Natural killer cell treated with Interleukin-12 subunit alpha and Interleukin-12 subunit beta and Interleukin-15 and Interleukin-18, amount 100 ng/mL, for 72 hours (primary cell): ENCODE data around the gene WDFY4. TPM values are rescaled to one million over a fixed set of nuclear protein-coding genes. Genes with fewer than 3 reads are reported as not detected.

Source experiments
- ATAC-seq, 2 donors: fragments of 150-1000 bp; cut with Tn5 transposase in 1 of 2; sonication (Bioruptor Pico), chemical (Tn5 transposase) in 1 of 2; 2 replicates each; pipeline ENCODE4 v1.10.0; 2021
- DNase-seq: peaks from one replicate; pipeline ENCODE4 v3.0.0; 2022; ENCODE audit warnings: low spot score
- H3K27ac Mint-ChIP-seq, 2 donors: 1 replicate in 1 of 2; 2 replicates in 1 of 2; pipeline ENCODE4 v1.8.0; 2022; ENCODE audit warnings: mixed read lengths in 2 of 2, mild to moderate bottlenecking in 1 of 2, moderate library complexity in 1 of 2
- H3K27me3 Mint-ChIP-seq, 2 donors: 1 replicate in 1 of 2; 2 replicates in 1 of 2; pipeline ENCODE4 v1.8.0; 2022; ENCODE audit warnings: mixed read lengths in 2 of 2
- H3K36me3 Mint-ChIP-seq: one replicate; pipeline ENCODE4 v1.8.0; 2022; ENCODE audit warnings: mixed read lengths
- H3K4me1 Mint-ChIP-seq, 2 donors: 1 replicate in 1 of 2; 2 replicates in 1 of 2; pipeline ENCODE4 v1.8.0; 2022; ENCODE audit warnings: low read depth in 2 of 2, mixed read lengths in 2 of 2, mild to moderate bottlenecking in 1 of 2
- H3K4me3 Mint-ChIP-seq: one replicate; pipeline ENCODE4 v1.8.0; 2022; ENCODE audit warnings: mixed read lengths
- H3K9me3 Mint-ChIP-seq: 2 replicates; pipeline ENCODE4 v1.8.0; 2022; ENCODE audit warnings: mixed read lengths
- total RNA-seq, 2 donors: library from RNA; stranded (reverse); gene quantifications; one replicate each; pipeline ENCODE4 v1.2.3, GENCODE V29; 2022

Gene WDFY4
- total RNA-seq, 2 donors from 2014 or later, result 2.0 TPM; not detected in 1

GRCh38 chr10:48802611-48803071, 118.0 kb downstream of the WDFY4 start:
- DNase-seq (no peak), ATAC-seq (peak; percentile 68 to 70)
- Mint-ChIP-seq H3K4me1 (peaks cover 24 to 37% of the 10 kb centered on the region in 2 donors), H3K36me3 (peaks cover 11% of the 10 kb centered on the region), H3K27ac (no peak overlapping the region), H3K4me3 (no peak overlapping the region), H3K9me3 (peaks cover 9% of the 10 kb centered on the region), H3K27me3 (peaks cover 0 to 4% of the 10 kb centered on the region in 2 donors)

- ATAC-seq (no peak), DNase-seq (no peak)
- Mint-ChIP-seq H3K4me1 (peaks cover 24 to 37% of the 10 kb centered on the region in 2 donors), H3K36me3 (peaks cover 11% of the 10 kb centered on the region), H3K27me3 (peaks cover 0 to 4% of the 10 kb centered on the region in 2 donors), H3K27ac (no peak overlapping the region), H3K4me3 (no peak overlapping the region), H3K9me3 (peaks cover 9% of the 10 kb centered on the region)
Measured at GRCh38 chr10:48803801-48804584, 119.3 kb downstream of the WDFY4 start.

- no peak for ATAC-seq
- Mint-ChIP-seq H3K4me1 (peaks cover 24 to 36% of the 10 kb centered on the region in 2 donors), H3K4me3 (no peak overlapping the region), H3K9me3 (peaks cover 9% of the 10 kb centered on the region), H3K27me3 (peaks cover 0 to 4% of the 10 kb centered on the region in 2 donors), H3K27ac (no peak overlapping the region), H3K36me3 (peaks cover 9% of the 10 kb centered on the region)
- no peak for DNase-seq
Measured at GRCh38 chr10:48804740-48805182, 120.1 kb downstream of the WDFY4 start.

- Mint-ChIP-seq H3K9me3 (peaks cover 4% of the 10 kb centered on the region), H3K27me3 (peaks cover 0 to 4% of the 10 kb centered on the region in 2 donors), H3K4me1 (peaks cover 19 to 30% of the 10 kb centered on the region in 2 donors), H3K36me3 (peaks cover 2% of the 10 kb centered on the region), H3K4me3 (no peak overlapping the region), H3K27ac (no peak overlapping the region)
- no peak for DNase-seq
- no peak for ATAC-seq
Measured at GRCh38 chr10:48805411-48805810, 120.7 kb downstream of the WDFY4 start.

GRCh38 chr10:48805848-48806247, 121.2 kb downstream of the WDFY4 start:
- DNase-seq (no peak), ATAC-seq (no peak)
- no peak overlapping the region for H3K27ac Mint-ChIP-seq
- H3K4me3 Mint-ChIP-seq, result no peak overlapping the region
- peaks cover 0 to 5% of the 10 kb centered on the region in 2 donors for H3K27me3 Mint-ChIP-seq
- peaks cover 17 to 25% of the 10 kb centered on the region in 2 donors for H3K4me1 Mint-ChIP-seq
- peaks cover 3% of the 10 kb centered on the region for H3K9me3 Mint-ChIP-seq
- H3K36me3 Mint-ChIP-seq, result no peaks in the 10 kb centered on the region

GRCh38 chr10:48806342-48806741, 121.7 kb downstream of the WDFY4 start:
- H3K4me1 Mint-ChIP-seq, result peaks cover 17 to 22% of the 10 kb centered on the region in 2 donors
- H3K4me3 Mint-ChIP-seq, result no peak overlapping the region
- peaks cover 3% of the 10 kb centered on the region for H3K9me3 Mint-ChIP-seq
- H3K27me3 Mint-ChIP-seq, result peaks cover 0 to 8% of the 10 kb centered on the region in 2 donors
- ATAC-seq, result no peak
- DNase-seq, result no peak
- no peaks in the 10 kb centered on the region for H3K36me3 Mint-ChIP-seq
- no peak overlapping the region for H3K27ac Mint-ChIP-seq

GRCh38 chr10:48807791-48808470, 123.3 kb downstream of the WDFY4 start:
- no peak for ATAC-seq
- H3K27ac Mint-ChIP-seq, result no peak overlapping the region
- no peaks in the 10 kb centered on the region for H3K9me3 Mint-ChIP-seq
- DNase-seq, result no peak
- no peaks in the 10 kb centered on the region for H3K36me3 Mint-ChIP-seq
- H3K4me3 Mint-ChIP-seq, result no peak overlapping the region
- peaks cover 4 to 8% of the 10 kb centered on the region in 2 donors for H3K4me1 Mint-ChIP-seq
- peaks cover 6 to 10% of the 10 kb centered on the region in 2 donors for H3K27me3 Mint-ChIP-seq

- Mint-ChIP-seq H3K4me1 (peaks cover 4 to 6% of the 10 kb centered on the region in 2 donors), H3K9me3 (no peaks in the 10 kb centered on the region), H3K27me3 (peaks cover 8 to 10% of the 10 kb centered on the region in 2 donors), H3K4me3 (no peak overlapping the region), H3K36me3 (no peaks in the 10 kb centered on the region), H3K27ac (no peak overlapping the region)
- no peak for ATAC-seq
- no peak for DNase-seq
Measured at GRCh38 chr10:48809261-48809660, 124.6 kb downstream of the WDFY4 start.

- ATAC-seq, result no peak
- Mint-ChIP-seq H3K4me3 (no peak overlapping the region), H3K27me3 (peaks cover 9 to 15% of the 10 kb centered on the region in 2 donors)
Measured at GRCh38 chr10:48811461-48811860, 126.8 kb downstream of the WDFY4 start.

GRCh38 chr10:48811917-48812316, 127.2 kb downstream of the WDFY4 start:
- no peaks in the 10 kb centered on the region for H3K4me1 Mint-ChIP-seq
- peaks cover 9 to 16% of the 10 kb centered on the region in 2 donors for H3K27me3 Mint-ChIP-seq
- ATAC-seq (no peak), DNase-seq (no peak)
- no peak overlapping the region for H3K4me3 Mint-ChIP-seq
- no peaks in the 10 kb centered on the region for H3K36me3 Mint-ChIP-seq
- no peaks in the 10 kb centered on the region for H3K9me3 Mint-ChIP-seq
- H3K27ac Mint-ChIP-seq, result no peak overlapping the region

More at GRCh38 chr10:48811461-48811860, 126.8 kb downstream of the WDFY4 start:
- H3K27ac Mint-ChIP-seq, result no peak overlapping the region
- H3K36me3 Mint-ChIP-seq, result no peaks in the 10 kb centered on the region
- H3K4me1 Mint-ChIP-seq, result no peaks in the 10 kb centered on the region
- DNase-seq, result no peak
- H3K9me3 Mint-ChIP-seq, result no peaks in the 10 kb centered on the region

- ATAC-seq, result no peak
- no peak overlapping the region for H3K4me3 Mint-ChIP-seq
- no peak for DNase-seq
- H3K9me3 Mint-ChIP-seq, result no peaks in the 10 kb centered on the region
- no peaks in the 10 kb centered on the region for H3K36me3 Mint-ChIP-seq
- H3K27me3 Mint-ChIP-seq, result peaks cover 9 to 16% of the 10 kb centered on the region in 2 donors
- H3K27ac Mint-ChIP-seq, result no peak overlapping the region
- H3K4me1 Mint-ChIP-seq, result no peaks in the 10 kb centered on the region
Measured at GRCh38 chr10:48813291-48813690, 128.6 kb downstream of the WDFY4 start.

- H3K9me3 Mint-ChIP-seq, result no peaks in the 10 kb centered on the region
Measured at GRCh38 chr10:48813825-48814224, 129.2 kb downstream of the WDFY4 start.

GRCh38 chr10:48814933-48815332, 130.3 kb downstream of the WDFY4 start:
- ATAC-seq (no peak), DNase-seq (no peak)
- no peaks in the 10 kb centered on the region for H3K36me3 Mint-ChIP-seq
- peaks cover 9 to 16% of the 10 kb centered on the region in 2 donors for H3K27me3 Mint-ChIP-seq
- no peaks in the 10 kb centered on the region for H3K9me3 Mint-ChIP-seq
- H3K27ac Mint-ChIP-seq, result no peak overlapping the region
- no peaks in the 10 kb centered on the region for H3K4me1 Mint-ChIP-seq
- no peak overlapping the region for H3K4me3 Mint-ChIP-seq

More at GRCh38 chr10:48813825-48814224, 129.2 kb downstream of the WDFY4 start:
- Mint-ChIP-seq H3K27ac (no peak overlapping the region), H3K27me3 (peaks cover 9 to 16% of the 10 kb centered on the region in 2 donors), H3K4me1 (no peaks in the 10 kb centered on the region), H3K36me3 (no peaks in the 10 kb centered on the region), H3K4me3 (no peak overlapping the region)
- ATAC-seq (peak in 1 of 2 donors; percentile 52), DNase-seq (no peak)

- H3K4me1 Mint-ChIP-seq, result no peaks in the 10 kb centered on the region
Measured at GRCh38 chr10:48817141-48817540, 132.5 kb downstream of the WDFY4 start.

More at GRCh38 chr10:48817141-48817540, 132.5 kb downstream of the WDFY4 start:
- Mint-ChIP-seq H3K36me3 (no peaks in the 10 kb centered on the region), H3K4me3 (no peak overlapping the region), H3K9me3 (no peaks in the 10 kb centered on the region), H3K27ac (no peak overlapping the region), H3K27me3 (peaks cover 5 to 16% of the 10 kb centered on the region in 2 donors)
- DNase-seq, result no peak
- no peak for ATAC-seq
